ENCODE results near the gene PIAS1.

The PIAS1 gene

GRCh38 chr15:68080783-68081182, 26.7 kb downstream of the PIAS1 start:
- no peak overlapping the region for H3K4me3 ChIP-seq (ENCODE audit: low read depth, low read length)
- no peak for TF ChIP-seq CTCF (IDR thresholded peaks at IDR 0.05; ENCODE audit: borderline replicate concordance, insufficient read depth, low read depth, low read length)

GRCh38 chr15:68081869-68082505, 27.9 kb downstream of the PIAS1 start:
- no peak overlapping the region for H3K4me3 ChIP-seq (ENCODE audit: low read depth, low read length)
- TF ChIP-seq CTCF (IDR thresholded peaks at IDR 0.05; ENCODE audit: borderline replicate concordance, insufficient read depth, low read depth, low read length), result no peak

GRCh38 chr15:68082735-68083134, 28.6 kb downstream of the PIAS1 start:
- TF ChIP-seq CTCF (IDR thresholded peaks at IDR 0.05; ENCODE audit: borderline replicate concordance, insufficient read depth, low read depth, low read length), result no peak
- H3K4me3 ChIP-seq (ENCODE audit: low read depth, low read length), result no peak overlapping the region

GRCh38 chr15:68083463-68083862, 29.3 kb downstream of the PIAS1 start:
- no peak overlapping the region for H3K4me3 ChIP-seq (ENCODE audit: low read depth, low read length)
- TF ChIP-seq CTCF (IDR thresholded peaks at IDR 0.05; ENCODE audit: borderline replicate concordance, insufficient read depth, low read depth, low read length), result no peak

- TF ChIP-seq CTCF (IDR thresholded peaks at IDR 0.05; ENCODE audit: borderline replicate concordance, insufficient read depth, low read depth, low read length), result no peak
- H3K4me3 ChIP-seq (ENCODE audit: low read depth, low read length), result no peak overlapping the region
Measured at GRCh38 chr15:68085052-68085451, 30.9 kb downstream of the PIAS1 start.

- no peak overlapping the region for H3K4me3 ChIP-seq (ENCODE audit: low read depth, low read length)
- no peak for TF ChIP-seq CTCF (IDR thresholded peaks at IDR 0.05; ENCODE audit: borderline replicate concordance, insufficient read depth, low read depth, low read length)
Measured at GRCh38 chr15:68091743-68092142, 37.6 kb downstream of the PIAS1 start.

GRCh38 chr15:68096099-68096498, 42.0 kb downstream of the PIAS1 start:
- H3K4me3 ChIP-seq (ENCODE audit: low read depth, low read length), result no peak overlapping the region
- TF ChIP-seq CTCF (IDR thresholded peaks at IDR 0.05; ENCODE audit: borderline replicate concordance, insufficient read depth, low read depth, low read length), result no peak

All from GM12875 (cell line).